ENCODE results near the gene DNLZ.
"Not testable (repeated sequence)": the region's sequence is repeated elsewhere in the genome, so short reads cannot be mapped to it uniquely, and the experiment has no call there.

Gene DNLZ

GRCh38 chr9:136363106-136363948, at the start of gene DNLZ:
Gene DNLZ, minus strand, starts transcription at chr9:136363744. Its CDS starts 30 bp downstream, at chr9:136363714.
- peak; percentile 96 for DNase-seq

GRCh38 chr9:136412962-136413361, 49.4 kb upstream of the DNLZ start:
- no peak for DNase-seq

DNA sequence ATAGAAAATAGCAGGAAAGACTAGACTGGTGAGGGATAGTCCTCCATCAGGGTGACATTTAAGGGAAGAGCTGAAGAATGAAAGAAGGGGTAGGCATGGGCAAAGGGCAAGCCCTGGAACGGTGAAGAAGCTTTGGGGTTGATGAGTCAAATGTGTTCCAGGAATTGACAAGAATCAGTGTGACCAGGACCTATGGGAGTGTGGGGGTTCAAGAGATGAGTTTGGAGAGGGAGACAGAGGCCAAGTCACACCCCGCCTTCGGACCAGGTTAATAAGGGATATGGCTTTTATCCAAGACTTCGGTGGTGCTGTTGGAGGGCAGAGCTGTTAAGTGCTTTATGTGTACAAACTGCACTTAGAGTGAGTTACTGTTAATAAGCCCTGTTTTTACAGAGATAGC, 47.8 kb upstream of the DNLZ start:
- DNase-seq = no peak

- peak; percentile 96 for DNase-seq
These were observed 47.1 kb upstream of the DNLZ start, which contains the start of the genes ENTR1 and PMPCA for GRCh38 chr9:136410500-136411287. Gene ENTR1, minus strand, starts transcription at chr9:136410614. Its CDS starts 217 bp downstream, at chr9:136410397. Gene PMPCA, plus strand, starts transcription at chr9:136410658. Its CDS starts 11 bp downstream, at chr9:136410669.

DNA sequence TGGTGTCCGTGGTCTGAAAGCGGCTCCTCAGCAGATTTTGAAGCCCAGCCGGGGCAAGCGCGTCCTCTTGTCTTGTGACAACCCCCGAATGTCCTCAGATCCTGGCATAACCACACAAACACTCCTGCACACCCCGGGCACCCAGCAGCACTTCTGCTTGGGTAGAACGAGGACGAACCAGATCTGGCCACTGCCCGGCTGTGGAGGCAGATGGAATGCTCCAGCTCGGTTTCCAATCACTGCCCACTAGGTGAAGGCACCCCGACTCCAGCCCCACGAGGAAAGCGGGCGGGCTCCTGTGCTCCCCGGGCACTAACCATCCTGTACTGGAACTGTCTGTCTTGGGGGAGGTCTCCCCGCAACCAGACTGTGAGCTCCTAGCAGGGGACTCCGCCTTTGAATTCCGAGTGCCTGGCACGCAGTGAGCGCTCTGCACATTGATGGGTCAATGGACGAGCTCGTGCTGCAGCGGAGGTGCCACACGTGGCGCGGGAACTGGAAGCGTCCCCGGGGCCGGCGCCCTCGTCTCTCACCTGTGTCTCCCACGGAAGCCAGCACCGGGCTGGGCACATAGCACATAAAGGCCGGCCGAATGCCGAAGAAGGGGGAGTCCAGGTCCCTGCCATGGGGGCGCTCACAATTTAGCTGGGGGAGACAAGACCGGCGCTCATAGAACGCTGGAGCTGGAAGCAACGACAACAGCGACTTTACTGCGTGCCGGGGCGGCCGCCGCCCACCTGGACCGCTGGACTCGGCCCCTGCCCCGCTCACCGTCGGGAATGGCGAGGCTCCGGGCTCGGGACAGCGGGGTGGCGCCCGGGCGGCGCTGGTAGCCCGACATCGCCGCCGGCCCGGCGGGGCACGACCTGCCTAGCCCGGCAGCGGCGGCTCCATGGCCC, 46.3 kb upstream of the DNLZ start:
- DNase-seq = no peak

DNA sequence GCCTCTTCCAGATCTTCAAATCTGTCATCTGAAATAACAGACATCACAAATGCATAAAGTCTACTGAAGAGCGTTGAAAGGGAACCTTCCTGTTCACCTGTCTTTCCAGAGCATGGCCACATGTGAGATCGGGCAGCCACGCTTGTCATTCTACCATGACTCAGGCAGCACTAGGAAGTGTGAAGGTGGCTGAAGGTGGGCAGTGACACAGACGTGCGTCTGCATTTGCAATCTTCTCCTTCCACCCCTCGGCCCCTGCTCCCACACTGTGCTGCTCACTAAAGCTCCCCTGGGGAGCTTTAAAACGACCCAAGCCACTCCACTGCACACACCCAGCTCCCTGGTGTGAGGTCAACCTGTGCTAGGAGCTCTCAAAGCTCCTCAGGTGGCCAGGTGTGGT, 44.4 kb upstream of the DNLZ start:
- DNase-seq = no peak

DNA sequence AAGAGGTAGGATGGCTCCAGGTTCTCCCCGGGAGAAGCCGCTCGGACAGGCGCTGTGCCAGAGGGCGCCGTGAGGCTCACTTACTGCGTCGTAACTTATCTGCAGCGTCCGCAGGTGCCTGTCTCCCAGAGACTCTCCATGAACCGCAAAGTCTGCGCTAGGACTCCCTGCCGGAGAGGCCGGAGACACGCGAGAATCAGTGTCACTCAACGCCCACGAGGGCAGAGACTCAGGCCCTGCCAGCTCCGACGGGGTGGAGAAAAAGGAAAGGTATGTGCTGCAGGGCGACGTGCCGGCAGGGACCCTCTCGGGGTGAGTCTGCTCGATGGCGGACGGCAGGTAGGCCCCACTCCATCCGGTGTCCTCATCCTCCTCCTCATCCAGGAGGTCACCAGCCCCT, 43.5 kb upstream of the DNLZ start:
- not testable (repeated sequence) for DNase-seq

- not testable (repeated sequence) for DNase-seq
These were observed 42.4 kb upstream of the DNLZ start for GRCh38 chr9:136405904-136406303.

DNA sequence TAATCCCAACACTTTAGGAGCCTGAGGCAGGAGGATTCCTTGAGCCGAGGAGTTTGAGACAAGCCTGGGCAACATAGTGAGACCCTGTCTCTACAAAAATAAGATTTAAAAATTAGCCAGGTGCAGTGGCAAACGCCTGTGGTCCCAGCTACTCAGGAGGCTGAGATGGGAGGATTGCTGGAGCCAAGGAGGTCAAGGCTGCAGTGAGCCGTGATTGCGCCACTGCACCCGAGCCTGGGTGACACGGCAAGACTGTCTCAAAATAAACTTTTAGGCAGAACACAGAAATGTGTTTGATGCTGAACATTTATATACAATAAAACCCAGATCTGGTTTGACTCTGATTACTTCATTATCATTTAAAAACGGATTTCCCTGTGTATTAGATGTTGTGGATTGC, 41.9 kb upstream of the DNLZ start:
- DNase-seq = no peak

- DNase-seq = no peak
These were observed 41.2 kb upstream of the DNLZ start for GRCh38 chr9:136404801-136405136.

- DNase-seq = no peak
These were observed 40.6 kb upstream of the DNLZ start for GRCh38 chr9:136403915-136404800.

- no peak for DNase-seq
These were observed 40.0 kb upstream of the DNLZ start for GRCh38 chr9:136403538-136403914.

GRCh38 chr9:136402067-136402466, 38.5 kb upstream of the DNLZ start:
- no peak for DNase-seq

GRCh38 chr9:136401173-136401922, 37.8 kb upstream of the DNLZ start:
- DNase-seq = no peak

GRCh38 chr9:136400038-136400834, 36.7 kb upstream of the DNLZ start, which contains the start of gene SNAPC4:
Gene SNAPC4, minus strand, starts transcription at chr9:136400170. Its CDS starts 1,742 bp downstream, at chr9:136398428.
- peak; percentile 93 for DNase-seq

DNA sequence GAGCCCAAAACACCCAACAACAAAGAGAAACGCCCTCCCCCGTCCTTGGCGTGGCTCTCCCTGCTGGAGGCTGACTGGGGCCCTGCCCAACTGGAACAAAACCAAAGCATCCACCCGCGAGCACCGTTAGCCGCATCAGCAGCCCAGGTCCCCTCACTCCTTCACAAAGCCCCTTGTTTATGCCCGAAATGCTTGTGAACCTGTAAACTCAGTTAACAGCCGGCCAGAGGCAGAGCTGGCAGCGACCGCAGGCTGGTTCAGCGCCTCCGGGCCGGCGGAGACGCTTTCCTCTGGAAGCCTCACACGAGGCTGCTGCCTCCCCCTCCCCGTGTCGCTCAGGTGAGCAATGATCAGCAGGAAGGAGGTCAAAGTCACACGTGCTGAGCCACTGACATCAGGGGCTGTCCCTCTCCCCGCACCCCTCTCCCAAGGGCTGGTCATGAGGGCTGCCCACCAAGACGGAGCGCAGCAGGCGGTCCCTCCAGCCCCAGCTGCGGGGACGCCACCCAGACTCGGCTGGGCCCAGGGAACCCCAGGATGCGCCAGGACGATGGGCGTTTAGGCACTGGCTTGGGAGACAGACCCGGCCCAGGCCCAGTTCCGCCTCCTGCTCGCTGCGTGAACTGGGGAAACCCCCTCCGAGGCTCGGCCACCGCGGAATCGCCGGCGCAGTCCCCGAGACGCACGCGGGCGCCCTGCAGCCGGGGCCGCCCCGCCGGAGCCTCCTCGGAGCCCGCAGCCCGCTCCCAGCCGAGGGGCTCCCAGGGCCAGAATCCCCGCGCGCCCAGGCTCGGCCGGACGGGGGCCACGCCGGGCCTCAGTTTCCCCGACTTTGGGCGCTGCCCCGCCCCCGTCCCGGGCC, 35.9 kb upstream of the DNLZ start:
- DNase-seq = no peak

DNA sequence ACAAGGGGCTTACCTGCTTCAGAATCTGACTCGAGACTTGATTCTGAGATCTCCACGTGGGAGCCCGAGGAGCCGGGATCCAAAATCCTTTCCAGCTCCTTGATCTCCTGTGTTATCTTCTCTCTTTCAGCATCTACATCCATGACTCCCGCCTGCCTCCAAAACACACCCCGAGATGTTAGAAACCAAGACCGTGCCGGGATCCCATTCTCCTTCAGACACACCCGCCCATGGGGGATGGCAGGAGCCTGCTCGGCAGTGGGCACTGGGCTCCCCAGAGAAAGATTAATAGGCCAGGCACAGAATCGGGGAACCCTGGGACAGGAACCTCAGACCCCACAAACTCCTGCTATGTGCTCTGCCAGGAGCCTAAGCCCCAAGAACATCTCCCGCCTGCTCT, 34.7 kb upstream of the DNLZ start:
- DNase-seq = no peak

DNA sequence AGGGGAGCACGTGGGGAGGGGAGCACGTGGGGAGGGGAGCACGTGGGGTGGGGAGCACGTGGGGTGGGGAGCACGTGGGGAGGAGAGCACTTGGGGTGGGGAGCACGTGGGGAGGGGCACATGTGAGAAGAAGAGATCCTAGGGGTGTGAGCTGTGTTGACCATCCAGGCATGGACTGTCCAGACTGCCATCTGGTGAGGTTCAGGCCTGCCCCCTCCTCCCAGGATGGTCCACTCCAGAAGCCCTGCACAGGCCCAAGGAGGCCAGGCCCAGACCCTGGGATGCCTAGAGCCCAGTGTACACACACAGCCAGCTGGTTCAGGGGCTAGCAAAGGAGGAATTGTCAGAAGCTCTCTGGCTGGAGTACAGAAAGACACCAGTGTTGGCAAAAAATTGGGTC, 34.1 kb upstream of the DNLZ start:
- no peak for DNase-seq

- DNase-seq = no peak
These were observed 32.6 kb upstream of the DNLZ start for GRCh38 chr9:136396219-136396515.
